ENCODE results near the gene ZNF276.

DNA sequence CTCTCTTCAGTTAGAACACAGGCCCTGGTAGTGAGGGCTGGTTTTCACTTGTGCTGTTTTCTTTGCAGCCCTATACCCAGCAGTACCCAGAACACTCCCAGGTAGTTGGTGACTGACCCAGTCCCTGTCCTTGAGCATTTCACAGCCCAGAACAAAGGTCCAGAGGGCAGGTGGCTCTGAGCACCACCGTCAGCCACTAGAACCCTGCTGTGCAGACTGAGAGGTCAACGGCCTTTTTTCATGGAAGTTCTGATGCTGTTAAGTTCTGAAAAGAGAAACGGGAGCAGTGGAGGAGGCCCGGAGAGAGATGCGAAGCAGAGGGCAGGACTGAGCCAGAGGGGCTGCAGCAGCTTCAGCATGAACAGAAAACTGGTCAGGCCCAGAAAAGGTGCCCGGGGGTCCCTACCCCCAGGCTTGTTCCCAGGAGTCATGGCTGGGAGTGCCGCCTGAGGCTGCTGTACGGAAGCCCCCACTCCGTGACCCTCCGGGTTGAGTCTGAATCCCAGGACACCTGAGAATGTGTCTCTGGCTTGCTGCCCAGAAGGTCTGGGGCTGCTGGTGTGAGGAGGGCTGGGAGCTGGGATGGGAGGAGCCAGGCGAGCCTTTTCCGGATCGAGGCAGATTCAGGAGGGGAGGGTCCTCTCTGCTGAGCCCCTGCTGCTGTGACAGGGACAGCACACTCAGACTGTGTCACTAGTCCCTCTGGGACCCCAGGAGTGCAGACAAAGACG is 8.7 kb downstream of the ZNF276 start:
- TF ChIP-seq EZH2 (optimal IDR thresholded peaks at IDR 0.05; ENCODE audit: low read depth, low read length) (no peak), CTCF (IDR thresholded peaks at IDR 0.05; ENCODE audit: low read length) (no peak), EZH2phosphoT487 (IDR thresholded peaks at IDR 0.05; ENCODE audit: low read length) (no peak)
